ENCODE data around the gene KLHL29.

- TF ChIP-seq POLR2A (IDR thresholded peaks at IDR 0.05; ENCODE audit: low read depth, low read length) (no peak), POLR2AphosphoS5 (IDR thresholded peaks at IDR 0.05; ENCODE audit: low read depth, low read length) (no peak)
Observed at GRCh38 chr2:23399674-23400261, 14.8 kb downstream of the KLHL29 start.
